IMR-90 (cell line): Measurements from ENCODE around the gene APP.

Experiments used
- CEBPB ChIP-seq: IDR thresholded peaks from 2 replicates; pipeline ENCODE4 v1.6.1; 2012; ENCODE audit warnings: low read depth, low read length, improper control_type of control experiment
- POLR2A ChIP-seq: IDR thresholded peaks from 2 replicates; pipeline ENCODE4 v1.6.1; 2012; ENCODE audit warnings: mild to moderate bottlenecking, low read depth, low read length
- RAD21 ChIP-seq: IDR thresholded peaks from 2 replicates; pipeline ENCODE4 v1.6.1; 2012; ENCODE audit warnings: low read length, improper control_type of control experiment
- SMC3 ChIP-seq: fragments of 150-350 bp; IDR thresholded peaks from 2 replicates; pipeline ENCODE4 v1.6.1; 2016; ENCODE audit warnings: low read depth, mild to moderate bottlenecking, antibody characterized with exemption, low read length, moderate library complexity
- TF ChIP-seq, protein P1 (sequence below): conservative IDR thresholded peaks from 2 replicates; pipeline ENCODE4 v1.5.1; 2012; ENCODE audit warnings: mild to moderate bottlenecking, low read depth, low read length, improper control_type of control experiment
- TF ChIP-seq, protein P2 (sequence below): fragments of 150-350 bp; IDR thresholded peaks from 2 replicates; pipeline ENCODE4 v1.6.1; 2017; ENCODE audit warnings: mild to moderate bottlenecking, antibody characterized with exemption, low read length, low read depth

DNA sequence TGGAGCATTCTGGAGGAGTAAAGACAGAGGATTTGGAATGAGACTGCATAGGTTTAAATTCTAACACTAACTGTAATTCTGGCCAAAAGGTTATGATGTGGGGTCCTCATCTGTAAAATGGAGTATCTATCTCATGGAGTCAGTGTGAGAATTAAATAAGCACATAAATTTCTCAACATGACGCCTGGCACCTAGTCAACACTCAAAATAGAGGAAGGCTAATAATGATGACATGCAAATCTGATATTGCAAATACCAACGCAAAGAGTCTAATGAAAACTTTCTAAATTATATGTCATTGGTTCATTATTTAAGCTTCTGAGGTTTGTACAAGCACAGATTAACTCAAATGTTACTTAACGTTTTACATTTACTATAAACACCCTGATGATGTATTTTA, 29.6 kb downstream of the APP start:
- TF ChIP-seq, protein P1, sequence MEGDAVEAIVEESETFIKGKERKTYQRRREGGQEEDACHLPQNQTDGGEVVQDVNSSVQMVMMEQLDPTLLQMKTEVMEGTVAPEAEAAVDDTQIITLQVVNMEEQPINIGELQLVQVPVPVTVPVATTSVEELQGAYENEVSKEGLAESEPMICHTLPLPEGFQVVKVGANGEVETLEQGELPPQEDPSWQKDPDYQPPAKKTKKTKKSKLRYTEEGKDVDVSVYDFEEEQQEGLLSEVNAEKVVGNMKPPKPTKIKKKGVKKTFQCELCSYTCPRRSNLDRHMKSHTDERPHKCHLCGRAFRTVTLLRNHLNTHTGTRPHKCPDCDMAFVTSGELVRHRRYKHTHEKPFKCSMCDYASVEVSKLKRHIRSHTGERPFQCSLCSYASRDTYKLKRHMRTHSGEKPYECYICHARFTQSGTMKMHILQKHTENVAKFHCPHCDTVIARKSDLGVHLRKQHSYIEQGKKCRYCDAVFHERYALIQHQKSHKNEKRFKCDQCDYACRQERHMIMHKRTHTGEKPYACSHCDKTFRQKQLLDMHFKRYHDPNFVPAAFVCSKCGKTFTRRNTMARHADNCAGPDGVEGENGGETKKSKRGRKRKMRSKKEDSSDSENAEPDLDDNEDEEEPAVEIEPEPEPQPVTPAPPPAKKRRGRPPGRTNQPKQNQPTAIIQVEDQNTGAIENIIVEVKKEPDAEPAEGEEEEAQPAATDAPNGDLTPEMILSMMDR: no peak
- TF ChIP-seq RAD21 (no peak), CEBPB (no peak), POLR2A (no peak), SMC3 (no peak)
- TF ChIP-seq, protein P2, sequence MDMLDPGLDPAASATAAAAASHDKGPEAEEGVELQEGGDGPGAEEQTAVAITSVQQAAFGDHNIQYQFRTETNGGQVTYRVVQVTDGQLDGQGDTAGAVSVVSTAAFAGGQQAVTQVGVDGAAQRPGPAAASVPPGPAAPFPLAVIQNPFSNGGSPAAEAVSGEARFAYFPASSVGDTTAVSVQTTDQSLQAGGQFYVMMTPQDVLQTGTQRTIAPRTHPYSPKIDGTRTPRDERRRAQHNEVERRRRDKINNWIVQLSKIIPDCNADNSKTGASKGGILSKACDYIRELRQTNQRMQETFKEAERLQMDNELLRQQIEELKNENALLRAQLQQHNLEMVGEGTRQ: no peak
